ENCODE results near the gene TTC34. TPM values are rescaled to one million over a fixed set of nuclear protein-coding genes. Genes with fewer than 3 reads are reported as not detected.

TTC34 gene
- polyA plus RNA-seq, 3 donors = 0.03 to 1.00 TPM; not detected in 1

DNA sequence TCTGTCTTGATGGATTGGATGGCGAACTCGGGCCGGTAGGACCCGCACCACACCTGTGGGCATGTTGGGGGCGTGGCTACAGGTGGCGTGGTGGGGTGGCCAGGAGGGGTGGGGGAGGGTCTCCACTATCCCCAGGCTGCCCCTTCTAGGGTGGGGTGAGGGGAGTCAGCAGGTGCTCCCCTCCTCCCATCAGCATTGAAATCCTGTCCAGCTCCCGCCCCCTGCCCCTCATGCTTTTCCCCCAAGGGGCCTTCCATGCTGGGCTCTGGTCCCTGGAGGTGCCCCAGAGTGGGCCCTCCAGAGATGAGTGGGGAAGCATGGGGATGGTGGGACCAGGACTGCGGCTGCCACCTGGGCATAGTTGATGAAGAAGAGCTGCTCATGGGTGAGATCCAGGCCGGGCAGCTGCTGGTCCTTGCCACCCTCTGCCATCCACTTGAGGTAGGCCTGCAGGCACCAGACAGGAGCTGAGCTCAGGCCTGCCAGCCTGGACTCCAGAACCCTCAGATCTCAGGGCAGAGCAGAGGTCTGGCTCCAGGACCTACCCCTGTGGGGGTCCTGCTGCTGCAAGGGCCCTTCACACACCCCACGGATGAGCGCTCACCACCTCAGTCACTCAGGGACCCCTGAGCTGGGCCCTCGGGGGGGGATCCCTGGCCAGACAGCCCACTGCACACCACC is 209.8 kb downstream of the TTC34 start:
- peaks cover 4 to 6% of the 10 kb centered on the region in 2 donors for H3K36me3 Mint-ChIP-seq
- H3K27ac Mint-ChIP-seq = no peak overlapping the region
- H3K27me3 ChIP-seq (ENCODE audit: control insufficient read depth in 2 of 2, insufficient read depth in 2 of 2, low read length in 2 of 2) = peaks cover 0 to 8% of the 10 kb centered on the region in 2 donors
- no peaks in the 10 kb centered on the region for H4K20me1 ChIP-seq (ENCODE audit: insufficient read depth, low read length)
- H3K4me1 ChIP-seq (ENCODE audit: control insufficient read depth in 1 of 2, insufficient read depth in 2 of 2, low read length in 2 of 2) = peaks cover 16 to 17% of the 10 kb centered on the region in 2 donors
- no peak overlapping the region for H2AFZ ChIP-seq (ENCODE audit: insufficient read depth, low read depth, low read length, poor library complexity, severe bottlenecking)
- intact Hi-C loops (cut with micrococcal nuclease) = no loop called here
- 96% methylated on average over 5 of the region's 12 CpGs for WGBS (ENCODE audit: insufficient coverage)
- H3K9me3 ChIP-seq (replicated peaks in 1 of 2; ENCODE audit: control insufficient read depth in 1 of 2, insufficient read depth in 1 of 2, low read length in 2 of 2) = no peaks in the 10 kb centered on the region
- peaks cover 1 to 29% (median 6%) of the 10 kb centered on the region in 3 donors for H3K27me3 Mint-ChIP-seq (ENCODE audit: low read depth in 3 of 3)
- no peak overlapping the region for H3K4me3 Mint-ChIP-seq
- DNase-seq = no peak
- H3K4me1 Mint-ChIP-seq = peaks cover 12% of the 10 kb centered on the region
- peaks cover 0 to 3% (median 0%) of the 10 kb centered on the region in 7 donors for H3K9me3 Mint-ChIP-seq
- no peak overlapping the region for H3K27ac ChIP-seq (ENCODE audit: low read depth in 1 of 2, low read length in 2 of 2)
- no peak for TF ChIP-seq CTCF (IDR thresholded peaks at IDR 0.05)
- H3K4me3 ChIP-seq (replicated peaks in 1 of 3; ENCODE audit: low read depth in 2 of 3, low read length in 3 of 3) = no peak overlapping the region
- H3K4me2 ChIP-seq (replicated peaks; ENCODE audit: extremely low read depth, low read length, poor library complexity, severe bottlenecking) = no peak overlapping the region
- no peak overlapping the region for H3K9ac ChIP-seq (ENCODE audit: insufficient read depth, low read length, poor library complexity, severe bottlenecking)
- peaks cover 0 to 4% of the 10 kb centered on the region in 2 donors for H3K36me3 ChIP-seq (replicated peaks in 1 of 2; ENCODE audit: control insufficient read depth in 1 of 2, insufficient read depth in 2 of 2, low read length in 2 of 2)
- no peaks in the 10 kb centered on the region for H3K79me2 ChIP-seq (ENCODE audit: insufficient read depth, low read length)

DNA sequence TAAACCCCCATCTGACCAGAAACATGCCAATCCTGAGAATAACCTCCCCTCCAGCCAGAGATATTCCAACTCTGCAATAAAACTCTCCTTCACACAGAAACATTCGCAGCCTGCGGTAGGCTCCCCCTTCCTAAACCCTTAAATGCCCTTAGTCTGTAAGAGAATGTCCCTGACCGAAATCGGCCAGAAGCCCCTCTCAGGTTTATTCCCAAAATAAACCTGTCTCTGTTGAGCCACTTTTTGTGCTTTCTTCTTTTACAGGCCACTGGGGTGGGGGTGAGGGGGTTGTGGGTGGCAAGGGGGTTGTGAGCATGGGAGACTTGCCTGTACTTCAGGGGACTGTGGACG is 210.3 kb downstream of the TTC34 start:
- intact Hi-C loops (cut with micrococcal nuclease) = no loop called here
- 83% methylated on average over 1 of the region's 5 CpGs for WGBS (ENCODE audit: insufficient coverage)
- H3K79me2 ChIP-seq (ENCODE audit: insufficient read depth, low read length) = no peaks in the 10 kb centered on the region
- Mint-ChIP-seq H3K27ac (peak overlapping the region in 1 of 7 donors; percentile 30), H3K9me3 (peaks cover 0 to 3% (median 0%) of the 10 kb centered on the region in 7 donors), H3K4me1 (peaks cover 12% of the 10 kb centered on the region), H3K36me3 (peaks cover 4 to 6% of the 10 kb centered on the region in 2 donors), H3K4me3 (no peak overlapping the region), H3K27me3 (ENCODE audit: low read depth in 3 of 3) (peaks cover 1 to 31% (median 6%) of the 10 kb centered on the region in 3 donors)
- H4K20me1 ChIP-seq (ENCODE audit: insufficient read depth, low read length) = no peaks in the 10 kb centered on the region
- H3K4me1 ChIP-seq (ENCODE audit: control insufficient read depth in 1 of 2, insufficient read depth in 2 of 2, low read length in 2 of 2) = peaks cover 17% of the 10 kb centered on the region in 2 donors
- DNase-seq = no peak
- H3K9ac ChIP-seq (ENCODE audit: insufficient read depth, low read length, poor library complexity, severe bottlenecking) = no peak overlapping the region
- no peak for TF ChIP-seq CTCF (IDR thresholded peaks at IDR 0.05)
- no peak overlapping the region for H3K27ac ChIP-seq (ENCODE audit: low read depth in 1 of 2, low read length in 2 of 2)
- no peak overlapping the region for H2AFZ ChIP-seq (ENCODE audit: insufficient read depth, low read depth, low read length, poor library complexity, severe bottlenecking)
- no peak overlapping the region for H3K4me3 ChIP-seq (replicated peaks in 1 of 3; ENCODE audit: low read depth in 2 of 3, low read length in 3 of 3)
- no peaks in the 10 kb centered on the region for H3K9me3 ChIP-seq (replicated peaks in 1 of 2; ENCODE audit: control insufficient read depth in 1 of 2, insufficient read depth in 1 of 2, low read length in 2 of 2)
- no peak overlapping the region for H3K4me2 ChIP-seq (replicated peaks; ENCODE audit: extremely low read depth, low read length, poor library complexity, severe bottlenecking)
- peaks cover 0 to 8% of the 10 kb centered on the region in 2 donors for H3K27me3 ChIP-seq (ENCODE audit: control insufficient read depth in 2 of 2, insufficient read depth in 2 of 2, low read length in 2 of 2)
- H3K36me3 ChIP-seq (replicated peaks in 1 of 2; ENCODE audit: control insufficient read depth in 1 of 2, insufficient read depth in 2 of 2, low read length in 2 of 2) = peaks cover 0 to 4% of the 10 kb centered on the region in 2 donors
